Lower lobe of right lung (tissue), 2 donors: Measurements from ENCODE around the gene ADAMTS17. TPM values are rescaled to one million over a fixed set of nuclear protein-coding genes. Genes with fewer than 3 reads are reported as not detected.
A peak's percentile ranks its signal among the peaks of the same experiment; 100 is the strongest.

Source experiments
- ATAC-seq, 2 donors: fragments of 200-7000 bp; cut with Tn5 transposase; one replicate each; pipeline ENCODE4 v1.9.1; 2020 to 2022; ENCODE audit warnings: mild to moderate bottlenecking in 2 of 2, moderate library complexity in 2 of 2
- DNase-seq: peaks from one replicate; pipeline ENCODE4 v3.0.0-alpha.2; 2020
- H3K27ac ChIP-seq: fragments of 200-600 bp; one replicate; pipeline ENCODE4 v1.8.0; 2022
- H3K27me3 ChIP-seq: fragments of 200-600 bp; one replicate; pipeline ENCODE4 v1.8.0; 2022; ENCODE audit warnings: low read depth
- H3K36me3 ChIP-seq: fragments of 200-600 bp; one replicate; pipeline ENCODE4 v1.8.0; 2022; ENCODE audit warnings: mild to moderate bottlenecking
- H3K4me1 ChIP-seq: fragments of 200-600 bp; one replicate; pipeline ENCODE4 v1.8.0; 2022
- H3K4me3 ChIP-seq: fragments of 200-600 bp; one replicate; pipeline ENCODE4 v1.8.0; 2022; ENCODE audit warnings: mild to moderate bottlenecking
- H3K9me3 ChIP-seq: fragments of 200-600 bp; one replicate; pipeline ENCODE4 v1.8.0; 2022
- CTCF ChIP-seq: fragments of 200-600 bp; IDR thresholded peaks from one replicate; pipeline ENCODE4 v1.8.0; 2022; ENCODE audit warnings: antibody characterized with exemption, mild to moderate bottlenecking
- intact Hi-C: fragments of 100-400 bp; cut with DNase I; formaldehyde crosslinking; loops from one replicate; pipeline ENCODE4 v1.11.0; 2022
- total RNA-seq: library from RNA; stranded (reverse); fragmentation: NEBNext Ultra II Directional; extraction: Animal tissue kit (Norgen Biotek cat#: 25700); gene quantifications from one replicate; pipeline ENCODE4 v1.2.1, GENCODE V29; 2021
- donor health status: DM: no; HTN: yes; CAD: no; lungs with severe emphysema.

The ADAMTS17 gene
- total RNA-seq, 1 donor from 2014 or later, result 3.0 TPM

- DNase-seq (no peak), ATAC-seq (no peak)
- Histone ChIP-seq H3K36me3 (no peaks in the 10 kb centered on the region), H3K4me1 (no peaks in the 10 kb centered on the region), H3K4me3 (no peak overlapping the region), H3K9me3 (no peaks in the 10 kb centered on the region), H3K27ac (no peak overlapping the region), H3K27me3 (peaks cover 13% of the 10 kb centered on the region)
- intact Hi-C loops, result no loop called here
- TF ChIP-seq CTCF, result no peak
These were observed 379.7 kb downstream of the ADAMTS17 start for GRCh38 chr15:99962006-99962561.

GRCh38 chr15:99961011-99961441 lies 380.7 kb downstream of the ADAMTS17 start:
- intact Hi-C loops, result no loop called here
- no peak for DNase-seq
- Histone ChIP-seq H3K4me3 (no peak overlapping the region), H3K36me3 (no peaks in the 10 kb centered on the region), H3K9me3 (no peaks in the 10 kb centered on the region), H3K4me1 (no peaks in the 10 kb centered on the region), H3K27me3 (peaks cover 13% of the 10 kb centered on the region), H3K27ac (no peak overlapping the region)
- ATAC-seq, result peak; percentile 16 to 26
- peak; percentile 27 for TF ChIP-seq CTCF

- Histone ChIP-seq H3K9me3 (no peaks in the 10 kb centered on the region), H3K27me3 (peaks cover 13% of the 10 kb centered on the region), H3K36me3 (no peaks in the 10 kb centered on the region), H3K4me3 (no peak overlapping the region), H3K27ac (no peak overlapping the region), H3K4me1 (no peaks in the 10 kb centered on the region)
- ATAC-seq (no peak), DNase-seq (no peak)
- no peak for TF ChIP-seq CTCF
- intact Hi-C loops, result no loop called here
These were observed 382.4 kb downstream of the ADAMTS17 start for GRCh38 chr15:99959326-99959725.

GRCh38 chr15:99958426-99959097 lies 383.2 kb downstream of the ADAMTS17 start:
- no peak for ATAC-seq
- Histone ChIP-seq H3K27ac (no peak overlapping the region), H3K4me3 (no peak overlapping the region), H3K27me3 (peaks cover 13% of the 10 kb centered on the region), H3K4me1 (no peaks in the 10 kb centered on the region), H3K9me3 (no peaks in the 10 kb centered on the region), H3K36me3 (no peaks in the 10 kb centered on the region)
- no peak for TF ChIP-seq CTCF
- intact Hi-C loops, result no loop called here
- no peak for DNase-seq

- TF ChIP-seq CTCF, result no peak
- no peaks in the 10 kb centered on the region for H3K36me3 ChIP-seq
- no peak for ATAC-seq
- H3K9me3 ChIP-seq, result no peaks in the 10 kb centered on the region
- no peaks in the 10 kb centered on the region for H3K4me1 ChIP-seq
- H3K27me3 ChIP-seq, result peaks cover 13% of the 10 kb centered on the region
- intact Hi-C loops, result no loop called here
- no peak overlapping the region for H3K27ac ChIP-seq
- DNase-seq, result no peak
- H3K4me3 ChIP-seq, result no peak overlapping the region
These were observed 384.1 kb downstream of the ADAMTS17 start for GRCh38 chr15:99957642-99958013.
